ENCODE data around the gene RDH12.
"Not testable (repeated sequence)": the region's sequence is repeated elsewhere in the genome, so short reads cannot be mapped to it uniquely, and the experiment has no call there.

RDH12 gene

GRCh38 chr14:67709346-67709745, 7.7 kb downstream of the RDH12 start:
- not testable (repeated sequence) for DNase-seq

- not testable (repeated sequence) for DNase-seq
These were observed 8.1 kb downstream of the RDH12 start for GRCh38 chr14:67709796-67710195.

GRCh38 chr14:67710209-67710608, 8.5 kb downstream of the RDH12 start:
- DNase-seq: no peak

GRCh38 chr14:67717048-67717447, 15.4 kb downstream of the RDH12 start:
- no peak for DNase-seq

GRCh38 chr14:67718265-67718664, 16.6 kb downstream of the RDH12 start:
- DNase-seq: no peak

GRCh38 chr14:67719385-67719784, 17.7 kb downstream of the RDH12 start:
- DNase-seq: not testable (repeated sequence)

GRCh38 chr14:67719866-67720265, 18.2 kb downstream of the RDH12 start:
- DNase-seq: no peak

GRCh38 chr14:67721875-67722274, 20.2 kb downstream of the RDH12 start:
- no peak for DNase-seq

- no peak for DNase-seq
These were observed 20.6 kb downstream of the RDH12 start for GRCh38 chr14:67722293-67722692.

- no peak for DNase-seq
These were observed 23.5 kb downstream of the RDH12 start for GRCh38 chr14:67725171-67725570.

- DNase-seq: no peak
These were observed 25.7 kb downstream of the RDH12 start for GRCh38 chr14:67727361-67727760.

- DNase-seq: no peak
These were observed 26.6 kb downstream of the RDH12 start for GRCh38 chr14:67728258-67728657.

- no peak for DNase-seq
These were observed 27.6 kb downstream of the RDH12 start for GRCh38 chr14:67729072-67729885.

- no peak for DNase-seq
These were observed 31.9 kb downstream of the RDH12 start for GRCh38 chr14:67733616-67734015.

GRCh38 chr14:67734675-67735074, 33.0 kb downstream of the RDH12 start:
- no peak for DNase-seq

GRCh38 chr14:67735336-67736147, 33.9 kb downstream of the RDH12 start:
- no peak for DNase-seq

GRCh38 chr14:67736771-67737170, 35.1 kb downstream of the RDH12 start:
- DNase-seq: no peak

- DNase-seq: no peak
These were observed 37.2 kb downstream of the RDH12 start for GRCh38 chr14:67738740-67739504.

- no peak for DNase-seq
These were observed 42.4 kb downstream of the RDH12 start for GRCh38 chr14:67744046-67744445.

- no peak for DNase-seq
These were observed 45.2 kb downstream of the RDH12 start for GRCh38 chr14:67746927-67747326.

GRCh38 chr14:67748312-67748711, 46.6 kb downstream of the RDH12 start:
- DNase-seq: no peak

- DNase-seq: no peak
These were observed 47.8 kb downstream of the RDH12 start for GRCh38 chr14:67749341-67750084.

- no peak for DNase-seq
These were observed 54.8 kb downstream of the RDH12 start for GRCh38 chr14:67756496-67756895.

Data from CD4-positive, alpha-beta T cell treated with Interleukin-15 for 1 hour (primary cell).